Activated CD4-positive, CD25-positive, alpha-beta regulatory T cell treated with anti-CD3 and anti-CD28 coated beads, Interleukin-2, amount 50 U/mL, for 16 hours (primary cell): ENCODE results near the gene NRIP3.

Experiments
- DNase-seq: peaks from one replicate; pipeline ENCODE4 v3.0.0-alpha.2; 2020; ENCODE audit warnings: low read depth, low spot score

The NRIP3 gene

GRCh38 chr11:9003573-9004182 lies at the start of gene NRIP3:
NRIP3 (minus strand) TSS chr11:9004001; CDS start chr11:9003935, 66 bp downstream.
- peak; percentile 55 for DNase-seq

GRCh38 chr11:9052316-9052715 lies 48.5 kb upstream of the NRIP3 start:
- no peak for DNase-seq

GRCh38 chr11:9049959-9050358 lies 46.2 kb upstream of the NRIP3 start:
- DNase-seq: no peak

- DNase-seq: no peak
Measured at GRCh38 chr11:9047964-9048523, 44.2 kb upstream of the NRIP3 start.

GRCh38 chr11:9046481-9046880 lies 42.7 kb upstream of the NRIP3 start:
- DNase-seq: no peak

GRCh38 chr11:9042488-9042887 lies 38.7 kb upstream of the NRIP3 start:
- no peak for DNase-seq

- no peak for DNase-seq
Measured at GRCh38 chr11:9041747-9042146, 37.9 kb upstream of the NRIP3 start.

- DNase-seq: no peak
Measured at GRCh38 chr11:9040410-9040809, 36.6 kb upstream of the NRIP3 start.

- no peak for DNase-seq
Measured at GRCh38 chr11:9039863-9040262, 36.1 kb upstream of the NRIP3 start.

- DNase-seq: no peak
Measured at GRCh38 chr11:9039198-9039597, 35.4 kb upstream of the NRIP3 start.

- DNase-seq: no peak
Measured at GRCh38 chr11:9038541-9038940, 34.7 kb upstream of the NRIP3 start.

GRCh38 chr11:9037963-9038362 lies 34.2 kb upstream of the NRIP3 start:
- DNase-seq: no peak

- DNase-seq: no peak
Measured at GRCh38 chr11:9037046-9037780, 33.4 kb upstream of the NRIP3 start.

- no peak for DNase-seq
Measured at GRCh38 chr11:9030601-9031000, 26.8 kb upstream of the NRIP3 start.

GRCh38 chr11:9029422-9029821 lies 25.6 kb upstream of the NRIP3 start:
- no peak for DNase-seq

GRCh38 chr11:9028581-9028980 lies 24.8 kb upstream of the NRIP3 start:
- DNase-seq: no peak

- DNase-seq: no peak
Measured at GRCh38 chr11:9025101-9025850, 21.5 kb upstream of the NRIP3 start.

GRCh38 chr11:9022961-9023680 lies 19.3 kb upstream of the NRIP3 start:
- DNase-seq: no peak

GRCh38 chr11:9020916-9021315 lies 17.1 kb upstream of the NRIP3 start:
- DNase-seq: no peak

GRCh38 chr11:9019861-9020260 lies 16.1 kb upstream of the NRIP3 start:
- no peak for DNase-seq

GRCh38 chr11:9017773-9018172 lies 14.0 kb upstream of the NRIP3 start:
- DNase-seq: no peak
